ENCODE measurements around the gene SSNA1. TPM values are rescaled to one million over a fixed set of nuclear protein-coding genes. Genes with fewer than 3 reads are reported as not detected.

The SSNA1 gene
- total and polyA plus RNA-seq, 2 experiments from 2014 or later = 64.5 to 110 TPM

GRCh38 chr9:137141050-137141810 is 47.2 kb upstream of the SSNA1 start:
- H3K27ac ChIP-seq = no peak overlapping the region
- H3K27me3 ChIP-seq = peaks cover 92% of the 10 kb centered on the region
- H3K36me3 ChIP-seq = no peaks in the 10 kb centered on the region
- TF ChIP-seq, protein P1, sequence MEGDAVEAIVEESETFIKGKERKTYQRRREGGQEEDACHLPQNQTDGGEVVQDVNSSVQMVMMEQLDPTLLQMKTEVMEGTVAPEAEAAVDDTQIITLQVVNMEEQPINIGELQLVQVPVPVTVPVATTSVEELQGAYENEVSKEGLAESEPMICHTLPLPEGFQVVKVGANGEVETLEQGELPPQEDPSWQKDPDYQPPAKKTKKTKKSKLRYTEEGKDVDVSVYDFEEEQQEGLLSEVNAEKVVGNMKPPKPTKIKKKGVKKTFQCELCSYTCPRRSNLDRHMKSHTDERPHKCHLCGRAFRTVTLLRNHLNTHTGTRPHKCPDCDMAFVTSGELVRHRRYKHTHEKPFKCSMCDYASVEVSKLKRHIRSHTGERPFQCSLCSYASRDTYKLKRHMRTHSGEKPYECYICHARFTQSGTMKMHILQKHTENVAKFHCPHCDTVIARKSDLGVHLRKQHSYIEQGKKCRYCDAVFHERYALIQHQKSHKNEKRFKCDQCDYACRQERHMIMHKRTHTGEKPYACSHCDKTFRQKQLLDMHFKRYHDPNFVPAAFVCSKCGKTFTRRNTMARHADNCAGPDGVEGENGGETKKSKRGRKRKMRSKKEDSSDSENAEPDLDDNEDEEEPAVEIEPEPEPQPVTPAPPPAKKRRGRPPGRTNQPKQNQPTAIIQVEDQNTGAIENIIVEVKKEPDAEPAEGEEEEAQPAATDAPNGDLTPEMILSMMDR (IDR thresholded peaks at IDR 0.05; ENCODE audit: low read depth, low read length) = no peak
- no peaks in the 10 kb centered on the region for H3K4me1 ChIP-seq (ENCODE audit: low read depth)
- no peaks in the 10 kb centered on the region for H3K9me3 ChIP-seq (ENCODE audit: low read depth)
- DNase-seq (ENCODE audit: low read depth in 1 of 2, low spot score in 1 of 2) = no peak
- no peak overlapping the region for H3K4me3 ChIP-seq

GRCh38 chr9:137141976-137142936 is 46.2 kb upstream of the SSNA1 start:
- peaks cover 87% of the 10 kb centered on the region for H3K27me3 ChIP-seq
- no peak overlapping the region for H3K27ac ChIP-seq
- no peak overlapping the region for H3K4me3 ChIP-seq
- H3K9me3 ChIP-seq (ENCODE audit: low read depth) = no peaks in the 10 kb centered on the region
- no peaks in the 10 kb centered on the region for H3K36me3 ChIP-seq
- TF ChIP-seq, protein P1 (IDR thresholded peaks at IDR 0.05; ENCODE audit: low read depth, low read length) = no peak
- no peaks in the 10 kb centered on the region for H3K4me1 ChIP-seq (ENCODE audit: low read depth)
- DNase-seq (ENCODE audit: low read depth in 1 of 2, low spot score in 1 of 2) = no peak

DNA sequence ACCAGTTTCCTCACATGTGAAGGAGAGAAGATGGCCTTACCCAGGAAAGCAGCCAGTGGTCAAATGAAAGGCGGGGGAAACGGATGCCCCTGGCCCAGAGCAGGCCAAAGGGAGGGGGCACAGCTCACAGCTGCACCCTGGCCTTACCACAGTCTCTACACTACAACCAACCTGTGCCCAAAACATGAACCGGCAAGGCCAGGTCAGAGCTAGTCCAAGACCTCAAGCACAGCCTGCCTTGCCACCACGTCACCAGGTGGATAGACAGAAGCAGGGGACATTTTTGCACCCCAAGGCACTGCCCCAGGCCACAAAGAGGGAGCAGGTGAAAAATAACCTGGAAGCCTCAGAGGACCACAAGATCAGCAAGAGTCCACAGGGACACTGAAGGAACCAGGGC is 45.0 kb upstream of the SSNA1 start:
- TF ChIP-seq, protein P1 (IDR thresholded peaks at IDR 0.05; ENCODE audit: low read depth, low read length) = no peak
- Histone ChIP-seq H3K4me1 (ENCODE audit: low read depth) (no peaks in the 10 kb centered on the region), H3K36me3 (no peaks in the 10 kb centered on the region), H3K4me3 (no peak overlapping the region), H3K27me3 (peaks cover 87% of the 10 kb centered on the region), H3K9me3 (ENCODE audit: low read depth) (no peaks in the 10 kb centered on the region), H3K27ac (no peak overlapping the region)
- no peak for DNase-seq (ENCODE audit: low read depth in 1 of 2, low spot score in 1 of 2)

DNA sequence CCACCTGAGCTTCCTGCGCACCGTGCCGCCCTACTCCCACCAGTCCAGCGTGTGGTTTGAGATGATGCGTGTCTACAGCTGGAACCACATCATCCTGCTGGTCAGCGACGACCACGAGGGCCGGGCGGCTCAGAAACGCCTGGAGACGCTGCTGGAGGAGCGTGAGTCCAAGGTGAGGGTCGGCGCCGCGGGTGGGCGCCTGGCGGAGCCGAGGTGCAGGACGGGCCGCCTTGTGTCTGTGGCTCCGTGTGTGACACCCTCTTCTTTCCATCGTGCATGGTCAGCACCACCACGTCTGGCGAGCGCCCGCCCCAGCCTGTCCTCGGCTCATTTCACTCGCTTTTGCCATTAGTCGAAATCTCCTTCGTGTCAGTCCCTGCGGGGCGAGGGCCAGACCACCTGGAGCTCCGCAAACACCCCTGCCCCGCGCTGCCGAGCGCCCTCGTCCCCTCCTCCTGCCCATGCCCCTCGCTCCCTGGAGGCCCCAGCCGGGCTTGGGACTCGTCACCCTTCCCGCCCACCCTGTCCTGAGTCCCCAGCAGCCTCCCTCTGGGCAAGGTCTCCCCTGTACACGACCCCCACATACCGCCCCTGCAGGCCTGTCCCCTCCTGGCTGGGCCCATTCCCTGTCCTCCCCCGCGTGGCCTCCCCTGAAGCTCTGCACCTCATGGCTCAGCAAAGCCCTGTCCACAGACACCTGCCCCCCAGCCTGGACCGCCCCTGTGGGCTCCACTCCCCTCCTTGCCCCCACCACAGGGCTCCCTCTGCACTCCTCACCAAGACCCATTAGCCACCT is 42.5 kb upstream of the SSNA1 start:
- no peaks in the 10 kb centered on the region for H3K9me3 ChIP-seq (ENCODE audit: low read depth)
- peaks cover 78% of the 10 kb centered on the region for H3K27me3 ChIP-seq
- no peaks in the 10 kb centered on the region for H3K4me1 ChIP-seq (ENCODE audit: low read depth)
- no peaks in the 10 kb centered on the region for H3K36me3 ChIP-seq
- no peak overlapping the region for H3K27ac ChIP-seq
- no peak overlapping the region for H3K4me3 ChIP-seq
- TF ChIP-seq, protein P1 (IDR thresholded peaks at IDR 0.05; ENCODE audit: low read depth, low read length) = no peak
- no peak for DNase-seq (ENCODE audit: low read depth in 1 of 2, low spot score in 1 of 2)

- no peaks in the 10 kb centered on the region for H3K9me3 ChIP-seq (ENCODE audit: low read depth)
- TF ChIP-seq, protein P1 (IDR thresholded peaks at IDR 0.05; ENCODE audit: low read depth, low read length) = no peak
- H3K27ac ChIP-seq = no peak overlapping the region
- no peaks in the 10 kb centered on the region for H3K36me3 ChIP-seq
- H3K27me3 ChIP-seq = peaks cover 72% of the 10 kb centered on the region
- H3K4me3 ChIP-seq = no peak overlapping the region
- DNase-seq (ENCODE audit: low read depth in 1 of 2, low spot score in 1 of 2) = peak in 1 of 2 donors; percentile 60
- no peaks in the 10 kb centered on the region for H3K4me1 ChIP-seq (ENCODE audit: low read depth)
These were observed 42.0 kb upstream of the SSNA1 start for GRCh38 chr9:137146527-137146918.
